ENCODE measurements around the gene KRTAP10-5. TPM values are rescaled to one million over a fixed set of nuclear protein-coding genes. Genes with fewer than 3 reads are reported as not detected.

The KRTAP10-5 gene
- total RNA-seq, 1 donor from 2014 or later, result not detected

- DNase-seq, result no peak
Observed at GRCh38 chr21:44529503-44530125, 50.8 kb downstream of the KRTAP10-5 start.

Other genes with a start within 250 kb of the KRTAP10-5 start
- gene CFAP410, start 241.2 kb downstream of the KRTAP10-5 start, total RNA-seq, result 19.6 TPM
- gene TRPM2, start 227.0 kb downstream of the KRTAP10-5 start, total RNA-seq, result 2.2 TPM
- 2.4 TPM for gene LRRC3, start 125.1 kb downstream of the KRTAP10-5 start, total RNA-seq
- gene KRTAP10-1, start 40.4 kb downstream of the KRTAP10-5 start, total RNA-seq, result not detected
- gene KRTAP10-2, start 29.1 kb downstream of the KRTAP10-5 start, total RNA-seq, result not detected
- gene KRTAP10-3, start 21.8 kb downstream of the KRTAP10-5 start, total RNA-seq, result not detected
- not detected for gene KRTAP10-4, start 6.9 kb downstream of the KRTAP10-5 start, total RNA-seq
- not detected for gene KRTAP10-6, start 11.9 kb upstream of the KRTAP10-5 start, total RNA-seq
- not detected for gene KRTAP10-7, start 20.0 kb upstream of the KRTAP10-5 start, total RNA-seq
- gene KRTAP10-8, start 31.5 kb upstream of the KRTAP10-5 start, total RNA-seq, result not detected
- gene KRTAP10-9, start 46.5 kb upstream of the KRTAP10-5 start, total RNA-seq, result not detected
- gene KRTAP10-10, start 56.8 kb upstream of the KRTAP10-5 start, total RNA-seq, result not detected
- not detected for gene KRTAP10-11, start 65.8 kb upstream of the KRTAP10-5 start, total RNA-seq
- not detected for gene KRTAP12-4, start 74.1 kb upstream of the KRTAP10-5 start, total RNA-seq
- gene KRTAP12-3, start 77.3 kb upstream of the KRTAP10-5 start, total RNA-seq, result not detected
- not detected for gene KRTAP12-2, start 86.3 kb upstream of the KRTAP10-5 start, total RNA-seq
- gene KRTAP12-1, start 101.6 kb upstream of the KRTAP10-5 start, total RNA-seq, result not detected
- gene KRTAP10-12, start 116.6 kb upstream of the KRTAP10-5 start, total RNA-seq, result not detected
- gene TSPEAR, start 131.0 kb upstream of the KRTAP10-5 start, total RNA-seq, result 1.0 TPM
- gene UBE2G2, start 221.2 kb upstream of the KRTAP10-5 start, total RNA-seq, result 80.2 TPM
- 52.4 TPM for gene SUMO3, start 237.5 kb upstream of the KRTAP10-5 start, total RNA-seq

Data from tongue (tissue), 2 donors.